GM23338 (cell line): ENCODE results near the gene MLEC. TPM values are rescaled to one million over a fixed set of nuclear protein-coding genes. Genes with fewer than 3 reads are reported as not detected.
A peak's percentile ranks its signal among the peaks of the same experiment; 100 is the strongest.

Experiments
- ATAC-seq: fragments of 200-7000 bp; cut with Tn5 transposase; 3 replicates; pipeline ENCODE4 v1.9.1; 2020
- DNase-seq: peaks from one replicate; pipeline ENCODE4 v3.0.0-alpha.2; 2015; ENCODE audit warnings: low spot score
- H2AFZ ChIP-seq: fragments of 200-600 bp; sonication (generic); 2 replicates; pipeline ENCODE4 v1.8.0; 2016; ENCODE audit warnings: antibody characterized with exemption, mild to moderate bottlenecking, moderate library complexity
- H3F3A ChIP-seq: fragments of 200-600 bp; sonication (generic); replicated peaks from 2 replicates; pipeline ENCODE4 v1.8.0; 2017; ENCODE audit warnings: antibody characterized with exemption, mixed run types, low read depth
- H3K27ac ChIP-seq: fragments of 200-600 bp; sonication (generic); 2 replicates; pipeline ENCODE4 v1.6.1; 2016; ENCODE audit warnings: low read depth
- H3K27me3 ChIP-seq: fragments of 200-600 bp; sonication (generic); 2 replicates; pipeline ENCODE4 v1.8.0; 2016; ENCODE audit warnings: mild to moderate bottlenecking, mixed run types, moderate library complexity; ENCODE audit not compliant: insufficient read depth
- H3K36me3 ChIP-seq: fragments of 200-600 bp; sonication (generic); 2 replicates; pipeline ENCODE4 v1.8.0; 2016; ENCODE audit warnings: mild to moderate bottlenecking; ENCODE audit not compliant: insufficient read depth
- H3K4me1 ChIP-seq: fragments of 200-600 bp; sonication (generic); 2 replicates; pipeline ENCODE4 v1.8.0; 2016; ENCODE audit warnings: mild to moderate bottlenecking, moderate library complexity; ENCODE audit not compliant: insufficient read depth
- H3K4me2 ChIP-seq: fragments of 200-600 bp; sonication (generic); 2 replicates; pipeline ENCODE4 v1.7.1; 2017; ENCODE audit warnings: mixed run types
- H3K4me3 ChIP-seq: fragments of 200-600 bp; sonication (generic); 2 replicates; pipeline ENCODE4 v1.6.1; 2016; ENCODE audit warnings: mixed run types
- H3K79me2 ChIP-seq: fragments of 200-600 bp; sonication (generic); replicated peaks from 2 replicates; pipeline ENCODE4 v1.8.0; 2017; ENCODE audit warnings: mild to moderate bottlenecking; ENCODE audit not compliant: insufficient read depth
- H3K9me2 ChIP-seq: fragments of 200-600 bp; sonication (generic); 2 replicates; pipeline ENCODE4 v1.8.0; 2017; ENCODE audit not compliant: insufficient read depth
- H4K20me1 ChIP-seq: fragments of 200-600 bp; sonication (generic); replicated peaks from 2 replicates; pipeline ENCODE4 v1.8.0; 2017; ENCODE audit warnings: mild to moderate bottlenecking; ENCODE audit not compliant: insufficient read depth
- H3K27ac Mint-ChIP-seq: 2 replicates; pipeline ENCODE4 v1.8.0; 2020; ENCODE audit warnings: inconsistent platforms, mild to moderate bottlenecking, moderate library complexity, mixed read lengths
- H3K27me3 Mint-ChIP-seq: 3 replicates; pipeline ENCODE4 v1.8.0; 2022; ENCODE audit warnings: low read depth, mild to moderate bottlenecking, moderate library complexity, mixed read lengths, inconsistent platforms; ENCODE audit not compliant: insufficient read depth, poor library complexity
- H3K36me3 Mint-ChIP-seq: 3 replicates; pipeline ENCODE4 v1.8.0; 2021; ENCODE audit warnings: low read depth, mild to moderate bottlenecking, inconsistent platforms, moderate library complexity, mixed read lengths
- H3K4me1 Mint-ChIP-seq: 3 replicates; pipeline ENCODE4 v1.8.0; 2020; ENCODE audit warnings: mild to moderate bottlenecking, inconsistent platforms, mixed read lengths
- H3K4me3 Mint-ChIP-seq: 3 replicates; pipeline ENCODE4 v1.8.0; 2021; ENCODE audit warnings: moderate library complexity, mild to moderate bottlenecking, inconsistent platforms, mixed read lengths
- H3K9me3 Mint-ChIP-seq: 3 replicates; pipeline ENCODE4 v1.8.0; 2020; ENCODE audit warnings: moderate library complexity, mild to moderate bottlenecking, inconsistent platforms, mixed read lengths
- POLR2AphosphoS5 ChIP-seq: IDR thresholded peaks from 2 replicates; pipeline ENCODE4 v1.6.1; 2016; ENCODE audit warnings: antibody characterized with exemption, low read depth
- polyA plus RNA-seq: library from polyadenylated mRNA; unstranded; fragments of >200 nt; fragmentation: Nextera tagmentation; extraction: Ambion mirVana; gene quantifications from 2 replicates; pipeline ENCODE4 v1.2.1, GENCODE V29; 2016
- total RNA-seq: library from RNA; depleted of rRNA; stranded (reverse); fragments of >200 nt; shearing (Covaris generic); gene quantifications from 2 replicates; pipeline ENCODE4 v1.2.3, GENCODE V29; 2014
- TF ChIP-seq, protein P1 (sequence below): IDR thresholded peaks from 2 replicates; pipeline ENCODE4 v1.6.1; 2016; ENCODE audit warnings: antibody characterized with exemption
- TF ChIP-seq, protein P2 (sequence below): fragments of 250-450 bp; sonication (Bioruptor Pico); IDR thresholded peaks from 2 replicates; pipeline ENCODE4 v1.5.0; 2020; ENCODE audit warnings: mild to moderate bottlenecking, moderate library complexity
- TF ChIP-seq, protein P3 (sequence below), 2 experiments: fragments of 200-600 bp in 1 of 2; sonication (generic) in 1 of 2; conservative IDR thresholded peaks; 2 replicates each; pipeline versions ENCODE4 v1.5.1 to v1.6.1; 2016 to 2017; ENCODE audit warnings: antibody characterized with exemption in 2 of 2, low read depth in 2 of 2, mild to moderate bottlenecking in 2 of 2, moderate library complexity in 1 of 2

The MLEC gene
- total and polyA plus RNA-seq, 2 experiments from 2014 or later, result 225 to 264 TPM

DNA sequence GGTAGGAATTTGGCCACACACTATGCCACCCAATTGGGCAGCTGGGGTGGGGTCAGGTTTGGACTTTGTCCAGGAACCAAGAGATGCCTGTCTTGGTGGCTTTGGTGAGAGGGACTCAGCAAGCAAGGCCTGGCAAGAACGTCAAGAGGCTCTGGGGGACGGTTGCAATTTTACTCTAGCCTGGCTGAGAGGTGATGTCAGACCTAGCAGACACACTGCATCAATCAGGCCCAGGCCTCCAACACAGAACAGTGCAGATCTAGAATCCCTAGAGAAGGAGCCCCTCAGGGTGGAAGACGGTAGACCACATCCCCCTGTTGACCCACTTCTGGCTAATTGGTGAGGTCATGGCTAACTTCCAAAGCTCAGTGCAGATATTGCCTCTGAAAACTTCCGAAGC lies 21.7 kb downstream of the MLEC start (continued):
- TF ChIP-seq, protein P1, sequence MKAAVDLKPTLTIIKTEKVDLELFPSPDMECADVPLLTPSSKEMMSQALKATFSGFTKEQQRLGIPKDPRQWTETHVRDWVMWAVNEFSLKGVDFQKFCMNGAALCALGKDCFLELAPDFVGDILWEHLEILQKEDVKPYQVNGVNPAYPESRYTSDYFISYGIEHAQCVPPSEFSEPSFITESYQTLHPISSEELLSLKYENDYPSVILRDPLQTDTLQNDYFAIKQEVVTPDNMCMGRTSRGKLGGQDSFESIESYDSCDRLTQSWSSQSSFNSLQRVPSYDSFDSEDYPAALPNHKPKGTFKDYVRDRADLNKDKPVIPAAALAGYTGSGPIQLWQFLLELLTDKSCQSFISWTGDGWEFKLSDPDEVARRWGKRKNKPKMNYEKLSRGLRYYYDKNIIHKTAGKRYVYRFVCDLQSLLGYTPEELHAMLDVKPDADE, result no peak

GRCh38 chr12:120710031-120710804 lies 23.3 kb downstream of the MLEC start, which contains the start of gene UNC119B:
Gene UNC119B, plus strand, starts transcription at chr12:120710458. Its CDS starts 17 bp downstream, at chr12:120710475.
- H3K27me3 Mint-ChIP-seq, result peaks cover 5% of the 10 kb centered on the region
- Histone ChIP-seq H3K36me3 (peaks cover 8% of the 10 kb centered on the region), H3K27me3 (no peaks in the 10 kb centered on the region), H4K20me1 (peaks cover 7% of the 10 kb centered on the region), H3K27ac (peak within 1 kb of the TSS; percentile 42), H3F3A (peaks cover 22% of the 10 kb centered on the region; the same call in 1 of the 2 replicates), H3K4me3 (peak within 1 kb of the TSS; percentile 92), H3K4me2 (peak within 1 kb of the TSS; percentile 97), H3K79me2 (peaks cover 34% of the 10 kb centered on the region), H3K4me1 (peaks cover 8% of the 10 kb centered on the region), H2AFZ (peak within 1 kb of the TSS; percentile 84; the same call in 1 of the 2 replicates), H3K9me2 (no peaks in the 10 kb centered on the region)
- H3K36me3 Mint-ChIP-seq, result peaks cover 26% of the 10 kb centered on the region
- H3K27ac Mint-ChIP-seq, result peak within 1 kb of the TSS; percentile 30
- peak; percentile 83 for DNase-seq
- no peaks in the 10 kb centered on the region for H3K9me3 Mint-ChIP-seq
- peaks cover 20% of the 10 kb centered on the region for H3K4me1 Mint-ChIP-seq
- ATAC-seq, result peak; percentile 87
- H3K4me3 Mint-ChIP-seq, result peak within 1 kb of the TSS; percentile 81
- peak; percentile 82 for TF ChIP-seq POLR2AphosphoS5
- TF ChIP-seq, protein P2, sequence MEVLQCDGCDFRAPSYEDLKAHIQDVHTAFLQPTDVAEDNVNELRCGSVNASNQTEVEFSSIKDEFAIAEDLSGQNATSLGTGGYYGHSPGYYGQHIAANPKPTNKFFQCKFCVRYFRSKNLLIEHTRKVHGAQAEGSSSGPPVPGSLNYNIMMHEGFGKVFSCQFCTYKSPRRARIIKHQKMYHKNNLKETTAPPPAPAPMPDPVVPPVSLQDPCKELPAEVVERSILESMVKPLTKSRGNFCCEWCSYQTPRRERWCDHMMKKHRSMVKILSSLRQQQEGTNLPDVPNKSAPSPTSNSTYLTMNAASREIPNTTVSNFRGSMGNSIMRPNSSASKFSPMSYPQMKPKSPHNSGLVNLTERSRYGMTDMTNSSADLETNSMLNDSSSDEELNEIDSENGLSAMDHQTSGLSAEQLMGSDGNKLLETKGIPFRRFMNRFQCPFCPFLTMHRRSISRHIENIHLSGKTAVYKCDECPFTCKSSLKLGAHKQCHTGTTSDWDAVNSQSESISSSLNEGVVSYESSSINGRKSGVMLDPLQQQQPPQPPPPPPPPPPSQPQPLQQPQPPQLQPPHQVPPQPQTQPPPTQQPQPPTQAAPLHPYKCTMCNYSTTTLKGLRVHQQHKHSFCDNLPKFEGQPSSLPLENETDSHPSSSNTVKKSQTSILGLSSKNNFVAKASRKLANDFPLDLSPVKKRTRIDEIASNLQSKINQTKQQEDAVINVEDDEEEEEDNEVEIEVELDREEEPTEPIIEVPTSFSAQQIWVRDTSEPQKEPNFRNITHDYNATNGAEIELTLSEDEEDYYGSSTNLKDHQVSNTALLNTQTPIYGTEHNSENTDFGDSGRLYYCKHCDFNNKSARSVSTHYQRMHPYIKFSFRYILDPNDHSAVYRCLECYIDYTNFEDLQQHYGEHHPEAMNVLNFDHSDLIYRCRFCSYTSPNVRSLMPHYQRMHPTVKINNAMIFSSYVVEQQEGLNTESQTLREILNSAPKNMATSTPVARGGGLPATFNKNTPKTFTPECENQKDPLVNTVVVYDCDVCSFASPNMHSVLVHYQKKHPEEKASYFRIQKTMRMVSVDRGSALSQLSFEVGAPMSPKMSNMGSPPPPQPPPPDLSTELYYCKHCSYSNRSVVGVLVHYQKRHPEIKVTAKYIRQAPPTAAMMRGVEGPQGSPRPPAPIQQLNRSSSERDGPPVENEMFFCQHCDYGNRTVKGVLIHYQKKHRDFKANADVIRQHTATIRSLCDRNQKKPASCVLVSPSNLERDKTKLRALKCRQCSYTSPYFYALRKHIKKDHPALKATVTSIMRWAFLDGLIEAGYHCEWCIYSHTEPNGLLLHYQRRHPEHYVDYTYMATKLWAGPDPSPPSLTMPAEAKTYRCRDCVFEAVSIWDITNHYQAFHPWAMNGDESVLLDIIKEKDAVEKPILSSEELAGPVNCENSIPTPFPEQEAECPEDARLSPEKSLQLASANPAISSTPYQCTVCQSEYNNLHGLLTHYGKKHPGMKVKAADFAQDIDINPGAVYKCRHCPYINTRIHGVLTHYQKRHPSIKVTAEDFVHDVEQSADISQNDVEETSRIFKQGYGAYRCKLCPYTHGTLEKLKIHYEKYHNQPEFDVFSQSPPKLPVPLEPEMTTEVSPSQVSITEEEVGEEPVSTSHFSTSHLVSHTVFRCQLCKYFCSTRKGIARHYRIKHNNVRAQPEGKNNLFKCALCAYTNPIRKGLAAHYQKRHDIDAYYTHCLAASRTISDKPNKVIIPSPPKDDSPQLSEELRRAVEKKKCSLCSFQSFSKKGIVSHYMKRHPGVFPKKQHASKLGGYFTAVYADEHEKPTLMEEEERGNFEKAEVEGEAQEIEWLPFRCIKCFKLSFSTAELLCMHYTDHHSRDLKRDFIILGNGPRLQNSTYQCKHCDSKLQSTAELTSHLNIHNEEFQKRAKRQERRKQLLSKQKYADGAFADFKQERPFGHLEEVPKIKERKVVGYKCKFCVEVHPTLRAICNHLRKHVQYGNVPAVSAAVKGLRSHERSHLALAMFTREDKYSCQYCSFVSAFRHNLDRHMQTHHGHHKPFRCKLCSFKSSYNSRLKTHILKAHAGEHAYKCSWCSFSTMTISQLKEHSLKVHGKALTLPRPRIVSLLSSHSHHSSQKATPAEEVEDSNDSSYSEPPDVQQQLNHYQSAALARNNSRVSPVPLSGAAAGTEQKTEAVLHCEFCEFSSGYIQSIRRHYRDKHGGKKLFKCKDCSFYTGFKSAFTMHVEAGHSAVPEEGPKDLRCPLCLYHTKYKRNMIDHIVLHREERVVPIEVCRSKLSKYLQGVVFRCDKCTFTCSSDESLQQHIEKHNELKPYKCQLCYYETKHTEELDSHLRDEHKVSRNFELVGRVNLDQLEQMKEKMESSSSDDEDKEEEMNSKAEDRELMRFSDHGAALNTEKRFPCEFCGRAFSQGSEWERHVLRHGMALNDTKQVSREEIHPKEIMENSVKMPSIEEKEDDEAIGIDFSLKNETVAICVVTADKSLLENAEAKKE (CRISPR knock-in tag), result no peak
- TF ChIP-seq, protein P3, sequence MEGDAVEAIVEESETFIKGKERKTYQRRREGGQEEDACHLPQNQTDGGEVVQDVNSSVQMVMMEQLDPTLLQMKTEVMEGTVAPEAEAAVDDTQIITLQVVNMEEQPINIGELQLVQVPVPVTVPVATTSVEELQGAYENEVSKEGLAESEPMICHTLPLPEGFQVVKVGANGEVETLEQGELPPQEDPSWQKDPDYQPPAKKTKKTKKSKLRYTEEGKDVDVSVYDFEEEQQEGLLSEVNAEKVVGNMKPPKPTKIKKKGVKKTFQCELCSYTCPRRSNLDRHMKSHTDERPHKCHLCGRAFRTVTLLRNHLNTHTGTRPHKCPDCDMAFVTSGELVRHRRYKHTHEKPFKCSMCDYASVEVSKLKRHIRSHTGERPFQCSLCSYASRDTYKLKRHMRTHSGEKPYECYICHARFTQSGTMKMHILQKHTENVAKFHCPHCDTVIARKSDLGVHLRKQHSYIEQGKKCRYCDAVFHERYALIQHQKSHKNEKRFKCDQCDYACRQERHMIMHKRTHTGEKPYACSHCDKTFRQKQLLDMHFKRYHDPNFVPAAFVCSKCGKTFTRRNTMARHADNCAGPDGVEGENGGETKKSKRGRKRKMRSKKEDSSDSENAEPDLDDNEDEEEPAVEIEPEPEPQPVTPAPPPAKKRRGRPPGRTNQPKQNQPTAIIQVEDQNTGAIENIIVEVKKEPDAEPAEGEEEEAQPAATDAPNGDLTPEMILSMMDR (conservative IDR thresholded peaks at IDR 0.05; ENCODE audit: low read depth in 2 of 2), result no peak
